Measurements from ENCODE around the gene VPS13C. TPM values are rescaled to one million over a fixed set of nuclear protein-coding genes. Genes with fewer than 3 reads are reported as not detected.

VPS13C gene
- total RNA-seq, 2 donors from 2014 or later = 28.7 to 47.2 TPM

DNA sequence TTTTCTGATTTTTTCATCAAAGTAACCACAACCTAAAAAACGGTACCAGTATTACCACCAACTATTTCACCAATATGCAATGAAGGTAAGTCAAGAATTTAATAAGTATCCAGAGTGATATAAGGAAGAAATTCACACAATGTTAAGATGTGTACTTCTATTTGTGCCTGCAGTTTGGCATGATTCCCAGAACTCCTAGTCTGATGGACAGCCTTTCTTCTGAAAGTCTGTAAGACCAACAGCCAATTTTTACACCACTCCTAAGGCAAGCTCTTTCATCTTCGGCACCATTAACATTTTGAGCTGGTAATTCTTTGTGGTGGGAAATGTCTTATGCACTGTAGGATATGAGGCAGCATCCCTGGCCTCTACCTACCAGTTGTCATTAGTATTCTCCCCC lies 108.3 kb downstream of the VPS13C start:
- TF ChIP-seq, protein P1, sequence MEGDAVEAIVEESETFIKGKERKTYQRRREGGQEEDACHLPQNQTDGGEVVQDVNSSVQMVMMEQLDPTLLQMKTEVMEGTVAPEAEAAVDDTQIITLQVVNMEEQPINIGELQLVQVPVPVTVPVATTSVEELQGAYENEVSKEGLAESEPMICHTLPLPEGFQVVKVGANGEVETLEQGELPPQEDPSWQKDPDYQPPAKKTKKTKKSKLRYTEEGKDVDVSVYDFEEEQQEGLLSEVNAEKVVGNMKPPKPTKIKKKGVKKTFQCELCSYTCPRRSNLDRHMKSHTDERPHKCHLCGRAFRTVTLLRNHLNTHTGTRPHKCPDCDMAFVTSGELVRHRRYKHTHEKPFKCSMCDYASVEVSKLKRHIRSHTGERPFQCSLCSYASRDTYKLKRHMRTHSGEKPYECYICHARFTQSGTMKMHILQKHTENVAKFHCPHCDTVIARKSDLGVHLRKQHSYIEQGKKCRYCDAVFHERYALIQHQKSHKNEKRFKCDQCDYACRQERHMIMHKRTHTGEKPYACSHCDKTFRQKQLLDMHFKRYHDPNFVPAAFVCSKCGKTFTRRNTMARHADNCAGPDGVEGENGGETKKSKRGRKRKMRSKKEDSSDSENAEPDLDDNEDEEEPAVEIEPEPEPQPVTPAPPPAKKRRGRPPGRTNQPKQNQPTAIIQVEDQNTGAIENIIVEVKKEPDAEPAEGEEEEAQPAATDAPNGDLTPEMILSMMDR (conservative IDR thresholded peaks at IDR 0.05) = no peak
- H3K27me3 Mint-ChIP-seq (ENCODE audit: insufficient read depth) = no peaks in the 10 kb centered on the region
- 89% methylated on average over 1 of the region's 2 CpGs; no CpG with 5 or more reads in 1 of the 2 experiments for WGBS, 2 experiments (ENCODE audit: insufficient coverage in 1 of 2, insufficient read length in 1 of 2)
- H3K4me3 Mint-ChIP-seq = no peak overlapping the region
- Histone ChIP-seq H3K9me3 (ENCODE audit: control insufficient read depth, low read length) (no peaks in the 10 kb centered on the region), H3K9ac (ENCODE audit: extremely low read depth, low read length, poor library complexity, severe bottlenecking) (no peak overlapping the region), H3K4me1 (ENCODE audit: control insufficient read depth, insufficient read depth, low read length) (no peaks in the 10 kb centered on the region), H3K36me3 (ENCODE audit: control insufficient read depth, insufficient read depth, low read length) (peaks cover 3% of the 10 kb centered on the region), H3K4me3 (ENCODE audit: low read length) (no peak overlapping the region), H3K27ac (ENCODE audit: low read depth, low read length) (no peak overlapping the region), H3K27me3 (ENCODE audit: control insufficient read depth, insufficient read depth, low read length, poor library complexity, severe bottlenecking) (no peaks in the 10 kb centered on the region)
- no peak overlapping the region for H3K27ac Mint-ChIP-seq
- DNase-seq = no peak
- peaks cover 3% of the 10 kb centered on the region for H3K9me3 Mint-ChIP-seq
- peaks cover 26% of the 10 kb centered on the region for H3K36me3 Mint-ChIP-seq (ENCODE audit: low read depth)
- H3K4me1 Mint-ChIP-seq = no peaks in the 10 kb centered on the region

DNA sequence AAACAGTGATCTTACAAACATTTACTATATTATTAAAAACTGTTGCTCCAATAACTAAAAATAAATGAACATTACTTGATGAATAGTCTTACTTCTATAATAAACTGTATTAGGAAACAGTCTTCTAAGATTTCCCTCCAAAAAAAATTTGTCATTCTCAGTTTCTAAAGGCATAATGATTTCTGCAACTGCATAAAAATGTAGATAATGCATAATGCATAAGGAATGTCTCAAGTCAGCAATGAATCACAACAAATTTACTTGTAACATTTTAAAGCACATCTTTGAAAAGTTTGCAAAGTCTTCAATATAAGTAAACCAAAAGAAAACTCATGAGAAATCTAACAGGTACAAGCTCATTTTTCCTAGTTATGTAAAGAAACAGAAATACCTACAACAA lies 113.5 kb downstream of the VPS13C start:
- Mint-ChIP-seq H3K27ac (no peak overlapping the region), H3K27me3 (ENCODE audit: insufficient read depth) (no peaks in the 10 kb centered on the region), H3K4me1 (no peaks in the 10 kb centered on the region), H3K9me3 (peaks cover 19% of the 10 kb centered on the region), H3K36me3 (ENCODE audit: low read depth) (peaks cover 42% of the 10 kb centered on the region), H3K4me3 (no peak overlapping the region)
- Histone ChIP-seq H3K4me3 (ENCODE audit: low read length) (no peak overlapping the region), H3K27me3 (ENCODE audit: control insufficient read depth, insufficient read depth, low read length, poor library complexity, severe bottlenecking) (no peaks in the 10 kb centered on the region), H3K36me3 (ENCODE audit: control insufficient read depth, insufficient read depth, low read length) (peaks cover 17% of the 10 kb centered on the region), H3K4me1 (ENCODE audit: control insufficient read depth, insufficient read depth, low read length) (no peaks in the 10 kb centered on the region), H3K9ac (ENCODE audit: extremely low read depth, low read length, poor library complexity, severe bottlenecking) (no peak overlapping the region), H3K9me3 (ENCODE audit: control insufficient read depth, low read length) (peaks cover 17% of the 10 kb centered on the region), H3K27ac (ENCODE audit: low read depth, low read length) (no peak overlapping the region)
- no peak for DNase-seq
- TF ChIP-seq, protein P1 (conservative IDR thresholded peaks at IDR 0.05) = no peak

DNA sequence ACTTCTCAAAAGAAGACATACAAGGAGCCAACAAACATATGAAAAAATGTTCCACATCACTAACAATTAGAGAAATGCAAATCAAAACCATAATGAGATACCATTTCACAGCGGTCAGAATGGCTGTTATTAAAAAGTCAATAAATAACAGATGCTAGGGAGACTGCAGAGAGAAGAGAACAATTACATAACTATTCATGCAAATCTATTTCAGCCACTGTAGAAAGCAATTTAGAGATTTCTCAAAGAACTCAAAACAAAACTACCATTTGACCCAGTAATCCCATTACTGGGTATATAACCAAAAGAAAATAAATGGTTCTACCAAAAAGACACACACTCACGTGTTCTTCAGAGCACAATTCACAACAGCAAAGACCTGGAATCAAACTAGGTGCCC lies 116.3 kb downstream of the VPS13C start:
- peaks cover 26% of the 10 kb centered on the region for H3K36me3 ChIP-seq (ENCODE audit: control insufficient read depth, insufficient read depth, low read length)
- H3K27me3 Mint-ChIP-seq (ENCODE audit: insufficient read depth) = no peaks in the 10 kb centered on the region
- no peak overlapping the region for H3K9ac ChIP-seq (ENCODE audit: extremely low read depth, low read length, poor library complexity, severe bottlenecking)
- H3K36me3 Mint-ChIP-seq (ENCODE audit: low read depth) = peaks cover 44% of the 10 kb centered on the region
- H3K9me3 ChIP-seq (ENCODE audit: control insufficient read depth, low read length) = peaks cover 17% of the 10 kb centered on the region
- H3K27ac ChIP-seq (ENCODE audit: low read depth, low read length) = no peak overlapping the region
- H3K4me3 Mint-ChIP-seq = no peak overlapping the region
- no peak for DNase-seq
- no peak overlapping the region for H3K27ac Mint-ChIP-seq
- no peaks in the 10 kb centered on the region for H3K4me1 ChIP-seq (ENCODE audit: control insufficient read depth, insufficient read depth, low read length)
- H3K9me3 Mint-ChIP-seq = peaks cover 19% of the 10 kb centered on the region
- 98 to 100% methylated on average over 1 to 2 of the region's 2 CpGs for WGBS, 2 experiments (ENCODE audit: insufficient coverage in 1 of 2, insufficient read length in 1 of 2)
- TF ChIP-seq, protein P1 (conservative IDR thresholded peaks at IDR 0.05) = no peak
- no peak overlapping the region for H3K4me3 ChIP-seq (ENCODE audit: low read length)
- no peaks in the 10 kb centered on the region for H3K27me3 ChIP-seq (ENCODE audit: control insufficient read depth, insufficient read depth, low read length, poor library complexity, severe bottlenecking)
- H3K4me1 Mint-ChIP-seq = peaks cover 1% of the 10 kb centered on the region
